ENCODE results near the gene PATZ1. TPM values are rescaled to one million over a fixed set of nuclear protein-coding genes. Genes with fewer than 3 reads are reported as not detected.
A peak's percentile ranks its signal among the peaks of the same experiment; 100 is the strongest.

PATZ1 gene
- total and polyA plus RNA-seq, 2 experiments from 2014 or later = 23.8 to 25.1 TPM

DNA sequence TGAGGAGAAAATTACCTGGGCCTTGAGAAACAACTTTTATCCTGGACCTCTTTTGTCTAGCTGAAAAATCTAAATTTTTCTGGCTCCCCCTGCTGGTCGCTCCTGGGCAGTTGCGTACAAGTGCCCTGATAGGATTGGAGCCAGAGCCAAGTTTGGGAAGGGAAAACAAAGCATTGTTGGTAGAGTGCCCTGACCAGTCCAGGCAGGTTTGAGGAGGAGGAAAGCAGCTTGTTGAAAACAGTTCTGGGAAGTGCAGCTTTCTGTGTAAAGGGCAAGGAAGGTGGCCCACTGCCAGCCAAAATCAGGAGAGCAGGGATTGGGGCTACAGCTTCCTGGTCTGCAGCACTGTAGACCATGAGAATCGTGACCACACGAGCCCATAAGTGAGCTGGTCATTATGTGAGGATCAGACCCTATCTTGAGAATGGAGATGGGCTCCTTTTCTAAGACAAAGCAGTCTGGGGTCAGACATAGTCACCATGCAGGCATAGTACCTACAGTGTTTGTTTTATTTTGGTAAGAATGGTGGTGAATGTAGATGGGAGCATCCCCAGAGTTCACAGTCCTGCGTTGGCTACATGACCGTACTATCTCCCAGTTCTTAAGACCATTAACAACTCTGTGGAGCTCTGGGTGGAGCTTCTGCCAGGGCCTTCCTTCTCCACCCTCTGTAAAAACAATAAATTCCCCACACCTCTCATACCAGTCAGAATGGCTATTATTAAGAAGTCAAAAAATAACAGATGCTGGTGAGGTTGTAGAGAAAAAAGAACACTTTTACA, 32.6 kb downstream of the PATZ1 start:
- WGBS (ENCODE audit: low lambda C conversion rate, missing lambda C conversion rate) = 57% methylated on average over 6 of the region's 6 CpGs
- Histone ChIP-seq H3K9me2 (replicated peaks; ENCODE audit: insufficient read depth) (no peaks in the 10 kb centered on the region), H3K4me1 (ENCODE audit: insufficient read depth) (peaks cover 3% of the 10 kb centered on the region), H3K4me2 (no peak overlapping the region), H4K20me1 (ENCODE audit: insufficient read depth, poor library complexity, severe bottlenecking) (no peaks in the 10 kb centered on the region), H3K36me3 (replicated peaks; ENCODE audit: insufficient read depth, low read depth) (no peaks in the 10 kb centered on the region), H3K27me3 (no peaks in the 10 kb centered on the region), H3K27ac (peak overlapping the region; percentile 73), H2AFZ (no peak overlapping the region), H3K4me3 (no peak overlapping the region), H3K79me2 (no peaks in the 10 kb centered on the region), H3K9me3 (ENCODE audit: low read depth) (no peaks in the 10 kb centered on the region)
- TF ChIP-seq EZH2 (IDR thresholded peaks at IDR 0.05; ENCODE audit: borderline replicate concordance) (no peak), CTCF (IDR thresholded peaks at IDR 0.05; ENCODE audit: poor library complexity) (peak; percentile 83), EZH2phosphoT487 (IDR thresholded peaks at IDR 0.05; ENCODE audit: low read depth, severe bottlenecking, unreplicated experiment) (no peak)
- DNase-seq (ENCODE audit: low spot score) = peak; percentile 81

DNA sequence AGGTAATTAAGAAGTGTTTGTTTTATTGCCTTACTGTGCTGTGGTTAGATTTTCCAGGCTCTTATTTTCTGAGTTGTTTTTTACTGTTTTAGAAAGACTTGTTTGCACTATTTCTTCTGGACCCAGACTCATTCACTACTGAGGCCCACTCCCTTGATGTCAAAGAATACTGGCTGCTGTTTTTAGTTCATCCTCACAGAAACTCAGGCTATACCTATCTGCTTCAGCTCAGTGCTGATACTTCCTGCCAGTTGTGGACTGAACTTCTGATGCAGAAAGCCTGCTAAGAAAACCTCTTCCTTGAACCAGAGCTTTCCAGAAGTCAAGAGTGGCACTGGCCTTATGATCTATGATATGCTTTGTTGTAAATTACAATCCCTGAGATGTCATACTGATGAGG, 38.0 kb downstream of the PATZ1 start:
- no peaks in the 10 kb centered on the region for H3K79me2 ChIP-seq
- H3K27me3 ChIP-seq = no peaks in the 10 kb centered on the region
- TF ChIP-seq EZH2phosphoT487 (IDR thresholded peaks at IDR 0.05; ENCODE audit: low read depth, severe bottlenecking, unreplicated experiment) = no peak
- no peak for TF ChIP-seq EZH2 (IDR thresholded peaks at IDR 0.05; ENCODE audit: borderline replicate concordance)
- no peak for TF ChIP-seq CTCF (IDR thresholded peaks at IDR 0.05; ENCODE audit: poor library complexity)
- DNase-seq (ENCODE audit: low spot score) = no peak
- no peak overlapping the region for H3K4me2 ChIP-seq
- no peaks in the 10 kb centered on the region for H4K20me1 ChIP-seq (ENCODE audit: insufficient read depth, poor library complexity, severe bottlenecking)
- H3K9me2 ChIP-seq (replicated peaks; ENCODE audit: insufficient read depth) = no peaks in the 10 kb centered on the region
- H3K27ac ChIP-seq = no peak overlapping the region
- H3K9me3 ChIP-seq (ENCODE audit: low read depth) = no peaks in the 10 kb centered on the region
- H3K36me3 ChIP-seq (replicated peaks; ENCODE audit: insufficient read depth, low read depth) = no peaks in the 10 kb centered on the region
- no peak overlapping the region for H2AFZ ChIP-seq
- no peaks in the 10 kb centered on the region for H3K4me1 ChIP-seq (ENCODE audit: insufficient read depth)
- H3K4me3 ChIP-seq = no peak overlapping the region

DNA sequence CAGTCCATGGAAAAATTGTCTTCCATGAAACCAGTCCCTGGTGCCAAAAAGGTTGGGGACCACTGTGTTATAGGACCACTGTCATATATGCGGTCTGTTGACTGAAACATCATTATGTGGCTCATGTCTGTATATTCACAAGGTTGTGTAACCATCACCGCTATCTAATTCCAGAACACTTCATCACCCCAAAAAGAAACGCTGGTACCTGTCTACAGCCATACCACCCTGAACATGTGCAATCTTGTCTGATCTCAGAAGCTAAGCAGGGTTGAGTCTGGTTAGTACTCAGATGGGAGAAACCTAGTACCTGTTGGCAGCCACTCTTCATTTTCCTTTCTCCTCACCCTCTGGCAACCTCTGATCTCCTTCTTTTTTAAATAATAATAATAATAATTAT, 41.0 kb downstream of the PATZ1 start:
- H3K9me3 ChIP-seq (ENCODE audit: low read depth) = no peaks in the 10 kb centered on the region
- H3K36me3 ChIP-seq (replicated peaks; ENCODE audit: insufficient read depth, low read depth) = no peaks in the 10 kb centered on the region
- no peaks in the 10 kb centered on the region for H4K20me1 ChIP-seq (ENCODE audit: insufficient read depth, poor library complexity, severe bottlenecking)
- no peak overlapping the region for H3K4me3 ChIP-seq
- no peak overlapping the region for H2AFZ ChIP-seq
- no peaks in the 10 kb centered on the region for H3K4me1 ChIP-seq (ENCODE audit: insufficient read depth)
- 86% methylated on average over 3 of the region's 3 CpGs for WGBS (ENCODE audit: low lambda C conversion rate, missing lambda C conversion rate)
- no peak for DNase-seq (ENCODE audit: low spot score)
- no peak overlapping the region for H3K4me2 ChIP-seq
- TF ChIP-seq EZH2 (IDR thresholded peaks at IDR 0.05; ENCODE audit: borderline replicate concordance) = no peak
- TF ChIP-seq CTCF (IDR thresholded peaks at IDR 0.05; ENCODE audit: poor library complexity) = no peak
- TF ChIP-seq EZH2phosphoT487 (IDR thresholded peaks at IDR 0.05; ENCODE audit: low read depth, severe bottlenecking, unreplicated experiment) = no peak
- no peaks in the 10 kb centered on the region for H3K9me2 ChIP-seq (replicated peaks; ENCODE audit: insufficient read depth)
- no peak overlapping the region for H3K27ac ChIP-seq
- no peaks in the 10 kb centered on the region for H3K79me2 ChIP-seq
- H3K27me3 ChIP-seq = no peaks in the 10 kb centered on the region
